Activated CD4-positive, alpha-beta memory T cell treated with anti-CD3 and anti-CD28 coated beads for 36 hours (primary cell): ENCODE measurements around the gene TLE1. TPM values are rescaled to one million over a fixed set of nuclear protein-coding genes. Genes with fewer than 3 reads are reported as not detected.
"Not testable (repeated sequence)": the region's sequence is repeated elsewhere in the genome, so short reads cannot be mapped to it uniquely, and the experiment has no call there.

ENCODE experiments used
- CTCF ChIA-PET: fragments of 350-600 bp; sonication (Branson Sonifier 250); formaldehyde crosslinking; loops from one replicate; lab custom pipeline; 2021; ENCODE audit warnings: antibody characterized with exemption, inconsistent platforms; lab: Charles Lee
- POLR2A ChIA-PET: fragments of 350-600 bp; sonication (Branson Sonifier 250); formaldehyde crosslinking; loops from one replicate; lab custom pipeline; 2021; ENCODE audit warnings: antibody characterized with exemption; lab: Charles Lee
- DNase-seq: peaks from one replicate; pipeline ENCODE4 v3.0.0-alpha.2; 2020
- H3K27ac Mint-ChIP-seq: one replicate; pipeline ENCODE4 v1.8.0; 2021; ENCODE audit warnings: mixed read lengths
- H3K27me3 Mint-ChIP-seq: one replicate; pipeline ENCODE4 v1.8.0; 2021; ENCODE audit warnings: mixed read lengths
- H3K36me3 Mint-ChIP-seq: one replicate; pipeline ENCODE4 v1.8.0; 2021; ENCODE audit warnings: mixed read lengths
- H3K4me1 Mint-ChIP-seq: one replicate; pipeline ENCODE4 v1.8.0; 2021; ENCODE audit warnings: low read depth, mixed read lengths
- H3K4me3 Mint-ChIP-seq: one replicate; pipeline ENCODE4 v1.8.0; 2021; ENCODE audit warnings: mild to moderate bottlenecking, mixed read lengths
- H3K9me3 Mint-ChIP-seq: one replicate; pipeline ENCODE4 v1.8.0; 2021; ENCODE audit warnings: mixed read lengths
- intact Hi-C: fragments of 100-400 bp; cut with micrococcal nuclease; formaldehyde crosslinking; loops from one replicate; pipeline ENCODE4 v1.15.1; 2023
- total RNA-seq, 2 experiments: library from RNA; stranded (reverse); gene quantifications; one replicate each; pipeline ENCODE4 v1.2.3, GENCODE V29; 2021

Gene TLE1
- total RNA-seq, 2 experiments from 2014 or later = 0.17 to 0.22 TPM

- ChIA-PET POLR2A (no interaction called here), CTCF (no interaction called here)
- no peak overlapping the region for H3K4me3 Mint-ChIP-seq
- no peak for DNase-seq
- H3K9me3 Mint-ChIP-seq = peaks cover under 1% of the 10 kb centered on the region
- no peaks in the 10 kb centered on the region for H3K4me1 Mint-ChIP-seq
- H3K36me3 Mint-ChIP-seq = no peaks in the 10 kb centered on the region
- no peak overlapping the region for H3K27ac Mint-ChIP-seq
- intact Hi-C loops = no loop called here
- no peaks in the 10 kb centered on the region for H3K27me3 Mint-ChIP-seq
These were observed 79.3 kb downstream of the TLE1 start for GRCh38 chr9:81609782-81610739.

GRCh38 chr9:81608289-81608657 lies 81.1 kb downstream of the TLE1 start:
- peaks cover 4% of the 10 kb centered on the region for H3K9me3 Mint-ChIP-seq
- no peaks in the 10 kb centered on the region for H3K36me3 Mint-ChIP-seq
- DNase-seq = no peak
- H3K4me1 Mint-ChIP-seq = no peaks in the 10 kb centered on the region
- ChIA-PET CTCF (no interaction called here), POLR2A (no interaction called here)
- intact Hi-C loops = no loop called here
- H3K4me3 Mint-ChIP-seq = no peak overlapping the region
- no peak overlapping the region for H3K27ac Mint-ChIP-seq
- no peaks in the 10 kb centered on the region for H3K27me3 Mint-ChIP-seq

GRCh38 chr9:81607593-81608288 lies 81.6 kb downstream of the TLE1 start:
- peaks cover 4% of the 10 kb centered on the region for H3K9me3 Mint-ChIP-seq
- CTCF ChIA-PET = no interaction called here

GRCh38 chr9:81606261-81606660 lies 83.1 kb downstream of the TLE1 start:
- H3K4me3 Mint-ChIP-seq, H3K36me3 Mint-ChIP-seq, POLR2A ChIA-PET, H3K9me3 Mint-ChIP-seq, DNase-seq, intact Hi-C loops, CTCF ChIA-PET, H3K27me3 Mint-ChIP-seq, H3K4me1 Mint-ChIP-seq, H3K27ac Mint-ChIP-seq: not testable (repeated sequence)

More at GRCh38 chr9:81607593-81608288, 81.6 kb downstream of the TLE1 start:
- Mint-ChIP-seq H3K27me3 (no peaks in the 10 kb centered on the region), H3K36me3 (no peaks in the 10 kb centered on the region), H3K27ac (no peak overlapping the region), H3K4me1 (no peaks in the 10 kb centered on the region), H3K4me3 (no peak overlapping the region)
- POLR2A ChIA-PET = interaction anchor here (0.5 kb wide), 1 partner anchor 255 kb away, joined by 3 read pairs; no protein-coding TSS in a partner anchor
- DNase-seq = no peak
- intact Hi-C loops = no loop called here

GRCh38 chr9:81605170-81605670 lies 84.1 kb downstream of the TLE1 start:
- ChIA-PET POLR2A (no interaction called here), CTCF (no interaction called here)
- H3K27me3 Mint-ChIP-seq = no peaks in the 10 kb centered on the region
- H3K27ac Mint-ChIP-seq = no peak overlapping the region
- H3K4me1 Mint-ChIP-seq = no peaks in the 10 kb centered on the region
- peaks cover 4% of the 10 kb centered on the region for H3K9me3 Mint-ChIP-seq
- no peak for DNase-seq
- intact Hi-C loops = no loop called here
- H3K36me3 Mint-ChIP-seq = no peaks in the 10 kb centered on the region
- H3K4me3 Mint-ChIP-seq = no peak overlapping the region

GRCh38 chr9:81604306-81605169 lies 84.8 kb downstream of the TLE1 start:
- no peaks in the 10 kb centered on the region for H3K4me1 Mint-ChIP-seq

GRCh38 chr9:81602887-81603680 lies 86.3 kb downstream of the TLE1 start:
- ChIA-PET CTCF (no interaction called here), POLR2A (no interaction called here)
- Mint-ChIP-seq H3K36me3 (no peaks in the 10 kb centered on the region), H3K9me3 (peaks cover 4% of the 10 kb centered on the region), H3K4me1 (no peaks in the 10 kb centered on the region), H3K27ac (no peak overlapping the region), H3K4me3 (no peak overlapping the region), H3K27me3 (no peaks in the 10 kb centered on the region)
- intact Hi-C loops = no loop called here
- no peak for DNase-seq

More at GRCh38 chr9:81604306-81605169, 84.8 kb downstream of the TLE1 start:
- POLR2A ChIA-PET = no interaction called here
- no peak overlapping the region for H3K4me3 Mint-ChIP-seq
- CTCF ChIA-PET = no interaction called here
- no peak for DNase-seq
- H3K9me3 Mint-ChIP-seq = peaks cover 4% of the 10 kb centered on the region
- intact Hi-C loops = no loop called here
- no peaks in the 10 kb centered on the region for H3K27me3 Mint-ChIP-seq
- no peaks in the 10 kb centered on the region for H3K36me3 Mint-ChIP-seq
- no peak overlapping the region for H3K27ac Mint-ChIP-seq

GRCh38 chr9:81601639-81602623 lies 87.4 kb downstream of the TLE1 start:
- Mint-ChIP-seq H3K4me1 (no peaks in the 10 kb centered on the region), H3K9me3 (peaks cover 4% of the 10 kb centered on the region), H3K36me3 (no peaks in the 10 kb centered on the region), H3K4me3 (no peak overlapping the region), H3K27me3 (no peaks in the 10 kb centered on the region), H3K27ac (no peak overlapping the region)
- POLR2A ChIA-PET = no interaction called here
- DNase-seq = no peak
- intact Hi-C loops = no loop called here
- CTCF ChIA-PET = interaction anchor here (0.6 kb wide), 1 partner anchor 283 kb away, joined by 3 read pairs; no protein-coding TSS in a partner anchor

- no peak for DNase-seq
- intact Hi-C loops = no loop called here
- H3K4me3 Mint-ChIP-seq = no peak overlapping the region
- H3K27ac Mint-ChIP-seq = no peak overlapping the region
- ChIA-PET POLR2A (no interaction called here), CTCF (no interaction called here)
- no peaks in the 10 kb centered on the region for H3K4me1 Mint-ChIP-seq
- H3K27me3 Mint-ChIP-seq = no peaks in the 10 kb centered on the region
- peaks cover 4% of the 10 kb centered on the region for H3K9me3 Mint-ChIP-seq
- no peaks in the 10 kb centered on the region for H3K36me3 Mint-ChIP-seq
These were observed 88.7 kb downstream of the TLE1 start for GRCh38 chr9:81600631-81601030.

- no peak overlapping the region for H3K4me3 Mint-ChIP-seq
- ChIA-PET POLR2A (no interaction called here), CTCF (no interaction called here)
- H3K27me3 Mint-ChIP-seq = no peaks in the 10 kb centered on the region
- peaks cover under 1% of the 10 kb centered on the region for H3K9me3 Mint-ChIP-seq
- H3K4me1 Mint-ChIP-seq = no peaks in the 10 kb centered on the region
- intact Hi-C loops = no loop called here
- H3K36me3 Mint-ChIP-seq = no peaks in the 10 kb centered on the region
- no peak overlapping the region for H3K27ac Mint-ChIP-seq
- no peak for DNase-seq
These were observed 89.5 kb downstream of the TLE1 start for GRCh38 chr9:81599837-81600236.
